Left ventricle myocardium inferior (tissue), 1 donor: ENCODE results near the gene MTHFSD. TPM values are rescaled to one million over a fixed set of nuclear protein-coding genes. Genes with fewer than 3 reads are reported as not detected.

ENCODE experiments used
- DNase-seq: peaks from one replicate; pipeline ENCODE4 v3.0.0-alpha.2; 2020
- H3K27ac ChIP-seq: fragments of 200-600 bp; replicated peaks from 2 replicates; pipeline ENCODE4 v1.8.0; 2021
- H3K27me3 ChIP-seq: fragments of 200-600 bp; 2 replicates; pipeline ENCODE4 v1.8.0; 2021; ENCODE audit warnings: low read depth
- H3K36me3 ChIP-seq: fragments of 200-600 bp; 2 replicates; pipeline ENCODE4 v1.8.0; 2021
- H3K4me1 ChIP-seq: fragments of 200-600 bp; 2 replicates; pipeline ENCODE4 v1.8.0; 2021
- H3K4me3 ChIP-seq: fragments of 200-600 bp; 2 replicates; pipeline ENCODE4 v1.8.0; 2021; ENCODE audit warnings: mild to moderate bottlenecking, moderate library complexity
- H3K9me3 ChIP-seq: fragments of 200-600 bp; replicated peaks from 2 replicates; pipeline ENCODE4 v1.8.0; 2021
- CTCF ChIP-seq: fragments of 200-600 bp; IDR thresholded peaks from 2 replicates; pipeline ENCODE4 v1.8.0; 2021; ENCODE audit warnings: antibody characterized with exemption, mild to moderate bottlenecking, borderline replicate concordance
- intact Hi-C: fragments of 100-400 bp; cut with micrococcal nuclease; formaldehyde crosslinking; loops from one replicate; pipeline ENCODE4 v1.11.0; 2022
- total RNA-seq: library from RNA; stranded (reverse); fragmentation: NEBNext Ultra II Directional; extraction: Animal tissue kit (Norgen Biotek cat#: 25700); gene quantifications from one replicate; pipeline ENCODE4 v1.2.1, GENCODE V29; 2021
- donor health status: DM: no; HTN: yes; CAD: no; lungs with severe emphysema.

Gene MTHFSD
- total RNA-seq, 1 donor from 2014 or later = 10.2 TPM

- no peak for TF ChIP-seq CTCF
- intact Hi-C loops = loop anchor here (5.0 to 10.0 kb wide), 2 partner anchors 172 to 444 kb away; no protein-coding TSS in a partner anchor
- Histone ChIP-seq H3K36me3 (no peaks in the 10 kb centered on the region), H3K27me3 (peaks cover 100% of the 10 kb centered on the region), H3K4me1 (peaks cover 26% of the 10 kb centered on the region), H3K9me3 (no peaks in the 10 kb centered on the region), H3K27ac (no peak overlapping the region), H3K4me3 (no peak overlapping the region)
- no peak for DNase-seq
Observed at GRCh38 chr16:86516623-86517003, 38.4 kb downstream of the MTHFSD start.

- DNase-seq = no peak
- peaks cover 31% of the 10 kb centered on the region for H3K4me1 ChIP-seq
- intact Hi-C loops = loop anchor here (5.0 to 10.0 kb wide), 2 partner anchors 171 to 444 kb away; no protein-coding TSS in a partner anchor
- H3K27ac ChIP-seq = no peak overlapping the region
- no peaks in the 10 kb centered on the region for H3K36me3 ChIP-seq
- no peaks in the 10 kb centered on the region for H3K9me3 ChIP-seq
- peaks cover 100% of the 10 kb centered on the region for H3K27me3 ChIP-seq
- TF ChIP-seq CTCF = no peak
- H3K4me3 ChIP-seq = peak overlapping the region; percentile 43
Observed at GRCh38 chr16:86515777-86516622, 39.0 kb downstream of the MTHFSD start.

- DNase-seq = no peak
Observed at GRCh38 chr16:86515413-86515776, 39.6 kb downstream of the MTHFSD start.

GRCh38 chr16:86514481-86515376 is 40.3 kb downstream of the MTHFSD start:
- peaks cover 100% of the 10 kb centered on the region for H3K27me3 ChIP-seq
- no peak overlapping the region for H3K4me3 ChIP-seq
- no peak for TF ChIP-seq CTCF
- H3K36me3 ChIP-seq = no peaks in the 10 kb centered on the region
- H3K27ac ChIP-seq = no peak overlapping the region
- peaks cover 36% of the 10 kb centered on the region for H3K4me1 ChIP-seq
- DNase-seq = no peak
- intact Hi-C loops = loop anchor here (5.0 to 10.0 kb wide), 2 partner anchors 170 to 442 kb away; no protein-coding TSS in a partner anchor
- no peaks in the 10 kb centered on the region for H3K9me3 ChIP-seq

More at GRCh38 chr16:86515413-86515776, 39.6 kb downstream of the MTHFSD start:
- Histone ChIP-seq H3K9me3 (no peaks in the 10 kb centered on the region), H3K27ac (no peak overlapping the region), H3K27me3 (peaks cover 100% of the 10 kb centered on the region), H3K36me3 (no peaks in the 10 kb centered on the region), H3K4me3 (peak overlapping the region; percentile 43), H3K4me1 (peaks cover 36% of the 10 kb centered on the region)
- no peak for TF ChIP-seq CTCF
- intact Hi-C loops = loop anchor here (5.0 to 10.0 kb wide), 2 partner anchors 171 to 443 kb away; no protein-coding TSS in a partner anchor
